Sigmoid colon (tissue), 3 donors: ENCODE results near the gene TBXA2R.

Experiments used
- CTCF ChIP-seq, 4 experiments: fragments of 450-650 bp in 3 of 4; fragments of 200-600 bp in 1 of 4; IDR thresholded peaks; one replicate each; pipeline ENCODE4 v1.5.1; 2016 to 2019; ENCODE audit warnings: antibody characterized with exemption in 4 of 4, mild to moderate bottlenecking in 3 of 4, moderate library complexity in 2 of 4
- POLR2A ChIP-seq, 2 donors: fragments of 450-650 bp; IDR thresholded peaks; one replicate each; pipeline ENCODE4 v1.6.1; 2016; ENCODE audit warnings: antibody characterized with exemption in 2 of 2, mild to moderate bottlenecking in 2 of 2, moderate library complexity in 2 of 2

DNA sequence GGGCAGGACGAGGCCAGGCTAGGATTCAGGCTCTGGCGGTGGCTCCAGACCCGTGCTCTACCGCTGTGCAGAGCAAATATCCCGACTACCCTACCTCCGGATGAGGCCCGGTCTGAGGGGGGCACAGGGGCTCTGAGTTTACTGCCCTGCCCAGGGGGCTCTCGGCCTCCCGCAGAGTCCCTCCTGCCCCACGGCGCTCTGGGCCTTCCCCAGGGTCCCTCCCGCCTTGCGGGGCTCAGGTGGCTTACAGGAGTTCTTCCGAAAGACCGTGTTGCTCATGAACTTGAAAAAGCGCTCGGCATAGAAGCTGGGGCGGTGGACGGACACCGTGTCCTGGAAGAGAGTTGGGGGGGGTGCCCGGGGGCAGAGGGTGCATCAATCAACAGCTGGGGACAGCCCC, 39.1 kb upstream of the TBXA2R start:
- TF ChIP-seq POLR2A (IDR thresholded peaks at IDR 0.05) (no peak), CTCF (IDR thresholded peaks at IDR 0.05) (no peak)
